ENCODE results near the gene SH3BP2. TPM values are rescaled to one million over a fixed set of nuclear protein-coding genes. Genes with fewer than 3 reads are reported as not detected.
A peak's percentile ranks its signal among the peaks of the same experiment; 100 is the strongest.

SH3BP2 gene
- total RNA-seq, 1 experiment from 2014 or later, result 17.4 TPM

GRCh38 chr4:2805712-2806389 lies 13.0 kb downstream of the SH3BP2 start:
- H3K79me2 ChIP-seq (ENCODE audit: low read length), result no peaks in the 10 kb centered on the region
- no peaks in the 10 kb centered on the region for H3K9me2 ChIP-seq (replicated peaks; ENCODE audit: low read length)
- intact Hi-C loops (cut with micrococcal nuclease), result no loop called here
- H3K4me1 ChIP-seq (ENCODE audit: insufficient read depth, low read length), result peaks cover 18% of the 10 kb centered on the region
- no peaks in the 10 kb centered on the region for H3K9me3 ChIP-seq (ENCODE audit: low read length)
- TF ChIP-seq EZH2phosphoT487 (IDR thresholded peaks at IDR 0.05; ENCODE audit: borderline replicate concordance, low read length), result no peak
- TF ChIP-seq EZH2 (IDR thresholded peaks at IDR 0.05; ENCODE audit: low read length, unreplicated experiment), result no peak
- no peak for TF ChIP-seq CTCF (conservative IDR thresholded peaks at IDR 0.05; ENCODE audit: low read depth, low read length)
- H3F3A ChIP-seq (ENCODE audit: low read length, unreplicated experiment), result no peaks in the 10 kb centered on the region
- no TSS peak for BruUV-seq (replicated peaks)
- no peak overlapping the region for H3K4me3 ChIP-seq (ENCODE audit: low read length)
- H2AFZ ChIP-seq (ENCODE audit: low read length), result no peak overlapping the region
- no peaks in the 10 kb centered on the region for H3K27me3 ChIP-seq (ENCODE audit: low read length)
- peak; percentile 67 for DNase-seq
- ATAC-seq, result peak; percentile 91
- H3K36me3 ChIP-seq (ENCODE audit: low read depth, low read length), result no peaks in the 10 kb centered on the region
- H3K9ac ChIP-seq (ENCODE audit: low read length), result peak overlapping the region; percentile 29
- H3K4me2 ChIP-seq (ENCODE audit: low read length), result peak overlapping the region; percentile 39
- H4K20me1 ChIP-seq (ENCODE audit: low read length), result no peaks in the 10 kb centered on the region
- ChIA-PET POLR2A (ENCODE audit: unreplicated experiment) (interaction anchor here (0.6 kb wide), 1 partner anchor 112 kb away, joined by 4 read pairs; no protein-coding TSS in a partner anchor), CTCF (no interaction called here)
- peak overlapping the region; percentile 34 for H3K27ac ChIP-seq (ENCODE audit: low read length)

GRCh38 chr4:2806390-2807355 lies 13.8 kb downstream of the SH3BP2 start:
- Histone ChIP-seq H3K27ac (ENCODE audit: low read length) (peak overlapping the region; percentile 30; the same call in 1 of the 2 replicates), H3K36me3 (ENCODE audit: low read depth, low read length) (no peaks in the 10 kb centered on the region), H3F3A (ENCODE audit: low read length, unreplicated experiment) (no peaks in the 10 kb centered on the region), H4K20me1 (ENCODE audit: low read length) (no peaks in the 10 kb centered on the region), H3K4me2 (ENCODE audit: low read length) (no peak overlapping the region), H3K9me3 (ENCODE audit: low read length) (no peaks in the 10 kb centered on the region), H3K9me2 (replicated peaks; ENCODE audit: low read length) (no peaks in the 10 kb centered on the region), H3K27me3 (ENCODE audit: low read length) (no peaks in the 10 kb centered on the region), H3K4me3 (ENCODE audit: low read length) (no peak overlapping the region), H3K4me1 (ENCODE audit: insufficient read depth, low read length) (peaks cover 18% of the 10 kb centered on the region), H2AFZ (ENCODE audit: low read length) (no peak overlapping the region), H3K79me2 (ENCODE audit: low read length) (no peaks in the 10 kb centered on the region), H3K9ac (ENCODE audit: low read length) (no peak overlapping the region)
- TF ChIP-seq CTCF (conservative IDR thresholded peaks at IDR 0.05; ENCODE audit: low read depth, low read length) (no peak), EZH2 (IDR thresholded peaks at IDR 0.05; ENCODE audit: low read length, unreplicated experiment) (no peak), EZH2phosphoT487 (IDR thresholded peaks at IDR 0.05; ENCODE audit: borderline replicate concordance, low read length) (no peak)
- BruUV-seq (replicated peaks), result no TSS peak
- intact Hi-C loops (cut with micrococcal nuclease), result no loop called here
- ATAC-seq (no peak), DNase-seq (no peak)
- POLR2A ChIA-PET (ENCODE audit: unreplicated experiment), result interaction anchor here (0.6 kb wide), 1 partner anchor 111 kb away, joined by 4 read pairs; no protein-coding TSS in a partner anchor
- CTCF ChIA-PET, result no interaction called here

All from PC-3 (cell line).